K562 (cell line): ENCODE data around the gene ECSCR. TPM values are rescaled to one million over a fixed set of nuclear protein-coding genes. Genes with fewer than 3 reads are reported as not detected.

Experiments
- ATAC-seq: fragments of 200-7000 bp; cut with Tn5 transposase; 3 replicates; pipeline ENCODE4 v1.9.1; 2020; ENCODE audit warnings: moderate library complexity
- BruUV-seq: library from RNA; stranded (reverse); fragments of 400-500 nt; replicated peaks from 2 replicates; lab custom pipeline; 2021; lab: Mats Ljungman, UMichigan
- CTCF ChIA-PET: fragments of 300-600 bp; formaldehyde crosslinking; extraction: SDS; loops from one replicate; lab custom pipeline; 2021; ENCODE audit warnings: low intra/inter-chr PET ratio; lab: Yijun Ruan, JAX
- POLR2A ChIA-PET: fragments of 300-600, 350-650 bp; sonication (Branson Sonifier 250); formaldehyde crosslinking; extraction: SDS; loops from one replicate; lab custom pipeline; 2021; ENCODE audit warnings: antibody characterized with exemption, inconsistent platforms; lab: Yijun Ruan, JAX
- DNase-seq, 4 experiments: peaks; one replicate each; pipeline versions ENCODE4 v3.0.0 to v3.0.0-alpha.2; 2011 to 2018; ENCODE audit warnings: low spot score in 3 of 4, mixed read lengths in 3 of 4; ENCODE audit errors: extremely low read depth in 1 of 4
- FAIRE-seq: peaks from 2 replicates; lab custom pipeline; 2011; peaks lifted over from hg19 to GRCh38; lab: Jason Lieb, UNC
- H2AFZ ChIP-seq: 2 replicates; pipeline ENCODE4 v1.6.0; 2011; ENCODE audit warnings: low read depth, low read length, control low read depth, inconsistent platforms
- H3K27ac ChIP-seq: fragments of 200-600 bp; 3 replicates; pipeline ENCODE4 v1.8.0; 2011; ENCODE audit warnings: low read depth, mild to moderate bottlenecking, control low read depth, inconsistent platforms, low read length, moderate library complexity, mixed read lengths; ENCODE audit errors: extremely low read depth
- H3K27me3 ChIP-seq, 2 experiments: fragments of 300-600 bp in 1 of 2; 2 replicates in 1 of 2; 3 replicates in 1 of 2; pipeline versions ENCODE4 v1.6.0 to v1.8.0; 2011; ENCODE audit warnings: inconsistent platforms in 2 of 2, low read length in 2 of 2, mild to moderate bottlenecking in 1 of 2, mixed read lengths in 1 of 2, moderate library complexity in 1 of 2; ENCODE audit not compliant: control insufficient read depth in 2 of 2, insufficient read depth in 2 of 2
- H3K36me3 ChIP-seq: fragments of 300-600 bp; 3 replicates; pipeline ENCODE4 v1.8.0; 2011; ENCODE audit warnings: mild to moderate bottlenecking, low read length, inconsistent platforms; ENCODE audit not compliant: control insufficient read depth, insufficient read depth
- H3K4me1 ChIP-seq, 2 experiments: fragments of 200-600 bp in 1 of 2; replicated peaks in 1 of 2; 2 replicates in 1 of 2; 3 replicates in 1 of 2; pipeline versions ENCODE4 v1.5.1 to v1.8.0; 2011; ENCODE audit warnings: inconsistent platforms in 2 of 2, low read length in 2 of 2, mild to moderate bottlenecking in 1 of 2, mixed read lengths in 1 of 2, moderate library complexity in 1 of 2; ENCODE audit not compliant: control insufficient read depth in 2 of 2, insufficient read depth in 2 of 2
- H3K4me2 ChIP-seq: 2 replicates; pipeline ENCODE4 v1.6.1; 2011; ENCODE audit warnings: low read length, control low read depth, inconsistent platforms, mixed read lengths; ENCODE audit not compliant: insufficient read depth
- H3K4me3 ChIP-seq: fragments of 200-600 bp; sonication (generic), shearing (Covaris generic); 2 replicates; pipeline ENCODE4 v1.5.1; 2016; ENCODE audit warnings: control low read depth, inconsistent platforms
- H3K79me2 ChIP-seq: fragments of 200-600 bp; 3 replicates; pipeline ENCODE4 v1.8.0; 2011; ENCODE audit warnings: low read length, inconsistent platforms; ENCODE audit not compliant: control insufficient read depth, insufficient read depth
- H3K9ac ChIP-seq, 2 experiments: 2 replicates each; pipeline versions ENCODE4 v1.6.0 to v1.6.1; 2011; ENCODE audit warnings: low read depth in 2 of 2, low read length in 2 of 2, control low read depth in 1 of 2, inconsistent platforms in 1 of 2, mild to moderate bottlenecking in 1 of 2, mixed read lengths in 1 of 2; ENCODE audit not compliant: insufficient read depth in 1 of 2
- H3K9me1 ChIP-seq: one replicate; pipeline ENCODE4 v1.6.0; 2011; ENCODE audit warnings: inconsistent platforms, mild to moderate bottlenecking, low read length, moderate library complexity; ENCODE audit not compliant: control insufficient read depth, insufficient read depth
- H3K9me3 ChIP-seq: replicated peaks from 2 replicates; pipeline ENCODE4 v1.5.1; 2011; ENCODE audit warnings: low read depth, low read length, inconsistent platforms; ENCODE audit not compliant: control insufficient read depth, insufficient read depth
- H4K20me1 ChIP-seq: replicated peaks from 2 replicates; pipeline ENCODE4 v1.6.1; 2011; ENCODE audit warnings: low read length, inconsistent platforms, mixed read lengths; ENCODE audit not compliant: control insufficient read depth, insufficient read depth
- POLR2G ChIP-seq: fragments of 200-400 bp; formaldehyde crosslinking; IDR thresholded peaks from 2 replicates; pipeline ENCODE4 v1.6.1; 2017; ENCODE audit warnings: low read depth, mild to moderate bottlenecking, antibody characterized with exemption, low read length, moderate library complexity
- WGBS: fragments of 100-300 bp; shearing (Covaris generic); methylation state at CpG from one replicate; pipeline ENCODE4 v1.1.6; 2016; ENCODE audit warnings: low coverage, mixed read lengths; ENCODE audit not compliant: insufficient coverage; ENCODE audit errors: missing lambda C conversion rate; 5-methylcytosine and 5-hydroxymethylcytosine counted together
- in situ Hi-C: fragments of 300-500 bp; cut with MboI; formaldehyde crosslinking; loops from 4 replicates; pipeline ENCODE4 v1.15.0; 2018; ENCODE audit warnings: inconsistent platforms, mixed read lengths
- intact Hi-C: fragments of 100-400 bp; cut with micrococcal nuclease; formaldehyde crosslinking; loops from 2 replicates; pipeline ENCODE4 v1.14.2; 2022
- polyA plus RNA-seq, 8 experiments: library from polyadenylated mRNA; depleted of rRNA in 4 of 8; stranded (reverse) in 5 of 8; unstranded in 3 of 8; fragments of >200 nt; fragmentation: Nextera tagmentation in 2 of 8; fragmentation: Illumina TruSeq in 1 of 8; extraction: Ambion mirVana in 2 of 8; extraction: Trizol in 1 of 8; gene quantifications; 2 replicates each; pipeline versions ENCODE4 v1.2.1 to v1.2.3, GENCODE V29; 2011 to 2014; ENCODE audit warnings: inconsistent platforms in 1 of 8, missing spikeins in 1 of 8
- total RNA-seq, 7 experiments: library from RNA; depleted of rRNA in 6 of 7; stranded (reverse); fragments of >200 nt in 6 of 7; fragmentation: Illumina TruSeq in 2 of 7; extraction: Trizol in 2 of 7; gene quantifications; 2 replicates each; pipeline versions ENCODE4 v1.2.1 to v1.2.3, GENCODE V29; 2011 to 2021; ENCODE audit warnings: low replicate concordance in 1 of 7
- TF ChIP-seq, protein P1 (sequence below): sonication (generic); formaldehyde crosslinking; IDR thresholded peaks from 2 replicates; pipeline ENCODE4 v1.8.0; 2022; ENCODE audit warnings: mild to moderate bottlenecking, low read depth, missing genetic modification reagents

ECSCR gene
- total and polyA plus RNA-seq, 9 of the 15 experiments (the other 6 are each of a cell fraction or from before 2014, with no cell fraction given), result 0.10 to 0.25 (median 0.13) TPM; not detected in 6

DNA sequence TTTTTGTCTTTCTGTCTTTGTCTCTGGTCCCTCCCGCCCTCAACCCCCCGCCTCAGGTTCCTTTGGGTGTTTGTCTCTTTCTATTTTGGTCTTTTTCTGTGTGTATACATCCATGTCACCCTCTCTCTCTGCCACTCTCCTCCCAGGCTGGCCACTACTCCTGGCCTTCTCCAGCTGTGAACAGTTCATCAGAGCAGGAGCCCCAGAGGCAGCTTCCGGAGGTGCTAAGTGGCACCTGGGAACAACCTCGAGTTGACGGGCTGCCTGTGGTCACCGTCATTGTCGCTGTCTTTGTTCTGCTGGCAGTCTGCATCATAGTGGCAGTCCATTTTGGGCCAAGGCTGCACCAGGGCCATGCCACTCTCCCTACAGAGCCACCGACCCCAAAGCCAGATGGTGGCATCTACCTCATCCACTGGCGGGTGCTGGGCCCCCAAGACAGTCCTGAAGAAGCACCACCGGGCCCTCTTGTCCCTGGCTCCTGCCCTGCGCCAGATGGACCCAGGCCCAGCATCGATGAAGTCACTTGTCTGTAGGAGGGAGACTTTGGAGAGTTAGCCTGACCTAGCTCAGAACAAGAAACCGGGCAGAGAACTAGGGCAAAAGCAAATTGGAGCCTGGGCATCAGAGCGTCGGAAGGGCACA is 10.0 kb upstream of the ECSCR start:
- no peak for FAIRE-seq
- no peak overlapping the region for H3K4me3 ChIP-seq
- POLR2A ChIA-PET, result interaction anchor here (1.1 to 3.0 kb wide), 2 partner anchors 9 to 33 kb away, joined by 3 to 15 read pairs; partner anchors contain the start of genes DNAJC18 and STING1
- WGBS, result 83% methylated on average over 15 of the region's 15 CpGs
- in situ Hi-C loops, result no loop called here
- TF ChIP-seq POLR2G, result peak; percentile 55; the same call in 1 of the 2 replicates
- TF ChIP-seq, protein P1, sequence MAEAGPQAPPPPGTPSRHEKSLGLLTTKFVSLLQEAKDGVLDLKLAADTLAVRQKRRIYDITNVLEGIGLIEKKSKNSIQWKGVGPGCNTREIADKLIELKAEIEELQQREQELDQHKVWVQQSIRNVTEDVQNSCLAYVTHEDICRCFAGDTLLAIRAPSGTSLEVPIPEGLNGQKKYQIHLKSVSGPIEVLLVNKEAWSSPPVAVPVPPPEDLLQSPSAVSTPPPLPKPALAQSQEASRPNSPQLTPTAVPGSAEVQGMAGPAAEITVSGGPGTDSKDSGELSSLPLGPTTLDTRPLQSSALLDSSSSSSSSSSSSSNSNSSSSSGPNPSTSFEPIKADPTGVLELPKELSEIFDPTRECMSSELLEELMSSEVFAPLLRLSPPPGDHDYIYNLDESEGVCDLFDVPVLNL (CRISPR knock-in tag), result no peak
- H3K79me2 ChIP-seq, result no peaks in the 10 kb centered on the region; the same call in 1 of the 3 replicates
- H3K9me1 ChIP-seq, result no peaks in the 10 kb centered on the region
- intact Hi-C loops, result no loop called here
- H3K9ac ChIP-seq, result peak overlapping the region in 1 of 2 experiments; percentile 63; a peak in 2 of 4 replicates
- H3K27ac ChIP-seq, result no peak overlapping the region
- no peak for ATAC-seq
- H3K27me3 ChIP-seq, result no peaks in the 10 kb centered on the region
- H3K4me2 ChIP-seq, result no peak overlapping the region
- peaks cover 27% of the 10 kb centered on the region; the same call in 1 of the 3 replicates for H3K36me3 ChIP-seq
- H3K4me1 ChIP-seq, result peaks cover 36 to 59% of the 10 kb centered on the region in 2 experiments
- H3K9me3 ChIP-seq, result no peaks in the 10 kb centered on the region
- H2AFZ ChIP-seq, result 0 out of 2 replicates have a peak overlapping the region, but pooled peaks have one; percentile 8
- no peaks in the 10 kb centered on the region for H4K20me1 ChIP-seq
- no TSS peak for BruUV-seq
- DNase-seq, result peak in 2 of 4 experiments; percentile 3 to 4
- CTCF ChIA-PET, result no interaction called here
